CD4-positive, alpha-beta T cell treated with Interleukin-1 beta for 1 hour (primary cell): ENCODE results near the gene CHST11.

Experiments
- DNase-seq, 2 donors: peaks; one replicate each; pipeline ENCODE4 v3.0.0-alpha.2; 2020 to 2022

CHST11 gene

DNA sequence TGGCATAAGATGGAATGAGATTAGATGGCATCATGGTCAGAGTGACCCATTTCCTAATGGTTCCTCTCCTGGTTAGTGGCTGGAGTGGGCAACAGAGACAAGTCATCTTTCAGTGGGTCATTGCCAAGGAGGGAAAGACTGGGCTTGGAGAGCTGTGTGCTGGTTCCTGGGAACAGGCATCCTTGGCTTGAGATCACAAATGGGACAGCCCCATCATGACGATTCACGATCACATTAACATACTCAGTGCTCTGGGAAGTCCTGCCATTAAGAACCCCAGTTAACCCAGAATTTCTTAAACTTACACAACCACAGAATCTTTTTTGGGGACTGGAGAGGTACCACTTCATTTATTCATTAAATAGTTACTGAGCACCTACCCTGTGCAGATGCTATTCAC lies 27.3 kb downstream of the CHST11 start:
- DNase-seq: no peak

DNA sequence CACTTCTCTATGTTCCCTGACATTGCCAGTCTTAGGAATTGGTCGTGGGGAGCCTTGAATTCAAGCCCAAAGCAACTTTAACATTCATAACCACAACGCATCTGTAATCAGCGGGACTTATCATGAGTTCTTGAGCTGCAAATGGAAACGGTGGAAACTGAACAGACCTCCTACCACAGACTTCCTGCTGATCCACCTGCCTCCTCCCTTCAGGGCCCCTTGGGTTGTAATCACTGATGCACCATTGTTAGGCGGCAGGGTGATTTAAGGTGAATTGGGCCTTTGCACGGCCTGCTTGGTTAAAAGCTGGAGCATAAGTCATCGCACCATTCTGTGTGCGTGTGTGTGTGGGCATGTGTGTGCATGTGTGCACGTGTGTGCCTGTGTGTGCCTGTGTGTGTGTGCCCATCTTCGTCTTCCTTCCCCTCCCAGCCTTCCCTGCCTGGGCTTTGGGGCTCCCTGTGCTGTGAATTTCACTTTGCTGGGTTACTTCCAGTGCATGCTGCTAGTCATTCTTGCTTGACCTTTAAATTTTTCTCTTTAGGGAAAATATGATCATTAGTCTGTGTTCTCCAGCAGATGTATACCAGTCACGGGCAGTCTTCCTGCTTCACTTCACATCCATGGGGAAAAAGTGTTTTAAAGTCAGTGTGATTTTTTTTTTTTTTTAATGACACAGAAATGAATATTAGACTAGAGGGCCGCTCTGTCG lies 29.1 kb downstream of the CHST11 start:
- peak; percentile 30 to 55 for DNase-seq

DNA sequence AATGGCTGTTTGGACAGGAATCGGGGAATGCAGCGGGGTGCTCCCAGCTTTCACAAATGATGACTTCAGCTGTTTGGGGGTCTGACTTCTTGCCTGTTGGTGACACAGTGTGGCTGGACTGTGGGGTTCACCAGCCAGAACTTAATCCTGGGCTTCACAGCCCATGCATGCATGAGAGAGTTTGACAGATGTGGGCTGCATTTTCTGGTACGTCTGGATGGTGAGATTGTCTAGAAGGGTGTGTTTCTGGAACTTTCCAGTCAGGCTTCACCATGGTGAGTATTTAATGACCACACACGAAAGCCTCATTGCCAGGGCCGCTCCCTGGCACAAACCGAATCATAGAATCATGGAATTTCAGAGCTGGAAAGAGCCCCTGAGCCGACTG lies 29.6 kb downstream of the CHST11 start:
- no peak for DNase-seq

DNA sequence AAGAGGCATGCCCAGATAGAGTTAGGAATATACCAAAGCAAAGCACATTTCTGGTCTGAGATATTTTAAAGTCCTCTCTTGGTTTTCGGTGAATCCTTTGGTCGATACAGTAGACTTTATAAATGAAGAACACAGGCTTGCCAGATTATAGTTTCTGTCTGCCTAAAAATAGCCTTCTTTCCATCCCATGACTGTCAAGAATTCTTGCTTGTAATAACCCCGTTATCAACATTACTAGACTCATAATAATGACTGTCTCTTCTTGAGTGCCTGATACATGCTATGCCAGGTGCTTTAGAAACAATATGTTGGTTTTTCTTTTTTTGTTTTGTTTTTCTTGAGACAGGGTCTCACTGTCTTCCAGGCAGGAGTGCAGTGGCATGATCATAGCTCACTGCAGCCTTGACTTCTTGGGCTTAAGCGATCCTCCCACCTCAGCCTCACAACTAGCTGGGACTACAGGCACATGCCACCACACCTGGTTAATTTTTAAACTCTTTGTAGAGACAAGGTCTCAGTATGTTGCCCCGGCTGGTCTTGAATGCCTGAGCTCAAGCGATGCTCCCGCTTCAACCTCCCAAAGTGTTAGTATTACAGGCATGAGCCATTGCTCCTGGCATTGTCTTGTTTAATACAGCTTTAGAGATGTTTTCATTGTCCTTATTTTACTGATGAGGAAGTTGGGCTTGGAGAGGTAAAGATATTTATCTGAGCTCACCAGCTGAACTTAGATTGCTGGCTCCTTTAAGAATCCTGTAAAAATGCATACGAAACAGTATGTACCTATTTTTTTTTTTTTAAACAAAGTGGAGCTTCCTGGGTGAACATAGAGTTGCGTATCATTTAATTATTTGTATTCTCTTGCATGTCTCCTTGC lies 30.4 kb downstream of the CHST11 start:
- DNase-seq: no peak

DNA sequence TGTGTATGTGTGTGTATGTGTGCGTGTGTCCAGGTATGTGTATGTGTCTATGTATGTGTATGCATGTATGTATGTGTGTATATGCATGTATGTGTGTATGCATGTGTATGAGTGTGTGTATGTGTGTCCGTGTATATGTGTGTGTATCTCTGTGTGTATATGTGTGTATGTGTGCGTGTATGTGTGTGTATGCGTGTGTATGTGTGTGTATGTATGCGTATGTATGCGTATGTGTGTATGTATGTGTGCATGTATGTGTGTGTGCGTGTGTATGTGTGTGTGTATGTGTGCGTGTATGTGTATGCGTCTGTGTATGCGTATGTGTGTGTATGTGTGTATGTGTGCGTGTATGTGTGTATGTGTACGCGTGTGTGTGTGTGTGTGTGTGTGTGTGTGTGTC lies 31.6 kb downstream of the CHST11 start:
- no peak for DNase-seq

DNA sequence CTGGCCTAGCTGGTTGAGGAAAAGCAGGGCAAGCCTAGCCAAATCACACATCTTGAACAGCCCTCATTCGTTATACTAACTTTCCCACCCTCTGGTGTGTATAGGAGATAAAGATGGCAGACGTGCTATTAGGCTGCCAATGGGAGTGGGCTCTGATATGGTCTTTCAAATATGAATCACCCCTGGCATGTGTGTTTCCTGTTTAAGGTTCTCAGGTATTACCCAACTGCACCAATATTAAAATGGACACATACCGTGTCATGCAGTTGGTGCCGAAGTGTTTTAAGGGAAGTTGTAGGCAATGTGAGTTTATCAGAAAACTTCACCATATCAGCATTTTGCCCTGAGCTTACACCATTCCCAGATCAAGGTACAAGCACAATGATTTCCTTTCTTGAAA lies 33.4 kb downstream of the CHST11 start:
- no peak for DNase-seq

DNA sequence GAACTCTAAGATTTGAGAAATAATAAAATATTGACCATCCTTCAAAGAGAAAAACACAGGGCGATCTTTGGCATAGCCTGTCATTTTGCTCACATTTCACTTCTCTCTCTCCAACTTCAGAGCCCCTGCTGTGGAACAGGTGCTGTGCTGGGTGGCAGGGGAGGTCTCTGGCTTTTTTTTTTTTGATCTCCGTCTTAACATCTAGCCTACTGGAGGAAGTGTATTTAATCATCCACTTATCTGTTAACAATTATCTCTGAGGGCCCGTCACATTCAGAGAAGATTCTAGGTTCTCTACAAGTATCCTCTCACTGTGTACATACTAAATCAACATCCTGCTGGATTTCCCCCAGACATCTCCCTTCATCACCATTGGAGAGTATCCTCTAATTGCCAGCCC lies 34.1 kb downstream of the CHST11 start:
- peak in 1 of 2 donors; percentile 19 for DNase-seq

DNA sequence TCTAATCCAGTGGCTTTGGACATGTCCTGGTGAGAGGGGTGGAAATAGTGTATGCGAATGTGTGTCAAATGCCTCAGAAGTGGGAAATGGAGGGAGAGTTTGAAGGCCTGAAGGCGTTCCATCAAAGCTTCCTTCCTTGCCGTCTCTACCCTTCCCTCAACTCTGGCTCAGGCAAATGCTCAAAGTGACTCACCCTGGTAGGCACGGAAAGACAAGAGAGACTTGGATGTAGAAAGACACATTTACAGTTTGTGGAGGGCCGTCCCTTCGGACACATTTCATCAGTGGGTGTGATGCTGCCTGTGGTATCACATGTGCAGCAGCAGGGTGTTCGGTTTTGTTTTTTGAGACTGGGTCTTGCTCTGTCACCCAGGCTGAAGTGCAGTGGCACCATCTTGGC lies 36.7 kb downstream of the CHST11 start:
- no peak for DNase-seq

DNA sequence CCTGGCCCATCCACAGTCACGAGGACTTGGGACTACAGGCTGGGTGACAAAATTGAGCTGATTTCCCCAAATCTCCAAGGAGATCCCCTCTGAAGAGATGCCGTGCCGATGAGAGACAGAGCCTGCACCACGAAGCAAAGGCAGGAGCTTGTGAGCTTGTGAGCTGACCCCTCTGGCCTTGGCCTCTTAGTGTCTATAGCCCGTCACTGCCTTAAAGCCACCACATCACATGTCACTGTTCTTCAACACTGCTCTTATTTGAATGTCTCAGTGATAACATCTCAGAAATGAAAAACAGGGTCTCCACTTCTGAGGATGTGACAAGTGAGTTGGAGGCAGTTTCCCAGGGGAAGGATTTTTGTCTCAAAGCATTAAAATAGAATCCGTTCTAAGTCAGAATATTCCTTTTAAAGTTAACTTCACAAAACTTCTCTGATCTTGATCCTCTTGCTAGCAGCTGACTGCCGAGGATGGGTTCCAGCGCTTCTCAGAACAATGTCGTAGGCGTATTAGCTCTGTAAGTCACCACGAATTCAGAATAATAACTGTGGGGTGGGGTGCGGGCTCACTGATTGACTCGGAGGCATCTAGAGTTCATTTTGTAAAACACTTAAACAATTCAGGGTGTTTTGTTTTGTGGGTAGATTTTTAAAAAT lies 37.5 kb downstream of the CHST11 start:
- DNase-seq: peak in 1 of 2 donors; percentile 43

DNA sequence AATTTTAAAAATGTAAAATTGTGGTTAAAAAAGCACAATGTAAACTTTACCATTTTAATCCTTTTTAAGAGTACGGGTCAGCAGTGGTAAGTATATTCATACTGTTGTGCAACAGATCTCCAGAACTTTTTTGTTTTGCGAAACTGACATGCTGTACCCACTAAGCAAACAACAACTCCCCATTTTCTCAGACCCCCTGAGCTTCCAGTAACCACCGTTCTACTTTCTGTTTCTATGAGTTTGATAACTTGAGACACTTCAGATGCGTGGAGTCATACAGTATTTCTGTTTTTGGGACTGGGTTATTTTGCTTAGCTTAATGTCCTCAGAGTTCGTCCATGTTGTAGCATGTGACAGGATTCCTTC lies 38.0 kb downstream of the CHST11 start:
- peak in 1 of 2 donors; percentile 27 for DNase-seq

DNA sequence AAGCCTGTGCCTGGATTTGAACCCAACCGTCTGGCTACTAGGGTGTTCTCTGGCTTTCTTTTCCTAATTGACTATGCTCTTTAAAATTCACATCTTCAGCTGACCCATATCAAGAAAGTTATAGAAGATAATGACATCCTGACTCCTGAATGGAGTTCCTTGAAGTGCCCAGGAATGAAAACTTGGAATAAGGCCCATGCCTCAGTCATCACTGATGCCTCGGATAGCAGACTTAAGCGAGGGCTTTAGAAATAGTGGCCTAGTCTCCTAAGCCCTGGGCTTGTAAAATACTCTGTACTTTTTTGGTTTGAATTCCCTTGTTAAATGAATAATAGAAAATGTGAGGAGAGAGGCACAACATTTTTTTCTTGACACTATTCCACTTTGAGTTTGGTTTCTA lies 39.0 kb downstream of the CHST11 start:
- no peak for DNase-seq

DNA sequence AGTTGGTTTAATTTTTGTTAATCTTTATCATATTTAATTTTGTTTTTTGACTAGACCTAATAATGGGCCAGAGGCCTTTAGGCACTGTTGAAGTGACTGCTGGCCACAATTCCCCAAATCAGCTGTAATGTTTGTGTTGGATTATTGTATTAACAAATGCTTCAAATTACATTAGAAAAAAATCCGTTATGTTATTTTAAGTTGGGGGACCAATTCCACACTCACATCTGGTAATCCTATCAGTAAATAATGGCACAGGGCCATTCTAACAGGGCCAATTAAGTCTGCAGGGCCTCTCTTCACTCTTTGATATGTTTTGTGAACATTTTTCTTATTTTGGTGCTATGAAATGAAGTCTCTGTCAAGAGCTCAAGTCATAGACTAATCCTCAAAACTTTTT lies 39.6 kb downstream of the CHST11 start:
- DNase-seq: no peak

DNA sequence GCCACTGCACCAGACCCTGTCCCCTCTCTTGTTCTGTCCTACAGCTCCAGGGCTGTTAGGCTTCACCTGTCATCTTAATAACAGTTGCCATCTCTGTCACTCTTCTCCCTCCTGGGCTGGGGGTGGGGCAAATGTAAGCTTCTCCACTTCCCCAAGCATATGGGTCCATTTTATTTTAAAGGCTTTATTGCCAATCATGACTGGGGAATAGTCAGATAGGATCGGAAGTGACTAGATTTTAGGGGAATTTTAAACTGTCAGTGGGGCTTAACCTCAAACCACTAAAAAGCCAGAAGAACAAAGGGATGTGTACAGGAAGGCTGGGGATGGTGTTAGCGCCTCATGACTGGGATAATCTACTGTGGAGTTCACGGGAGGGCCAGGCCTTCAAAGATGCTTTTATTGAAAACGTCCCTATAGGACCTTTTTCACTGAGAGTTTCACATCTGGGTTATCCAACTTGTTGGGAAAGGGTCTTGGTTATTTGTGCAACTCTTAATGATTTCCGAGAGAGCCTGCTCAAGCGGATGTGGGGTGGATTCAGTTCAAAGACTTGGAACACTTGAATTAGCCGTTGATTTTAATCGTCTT lies 41.6 kb downstream of the CHST11 start:
- DNase-seq: peak; percentile 19 to 71

DNA sequence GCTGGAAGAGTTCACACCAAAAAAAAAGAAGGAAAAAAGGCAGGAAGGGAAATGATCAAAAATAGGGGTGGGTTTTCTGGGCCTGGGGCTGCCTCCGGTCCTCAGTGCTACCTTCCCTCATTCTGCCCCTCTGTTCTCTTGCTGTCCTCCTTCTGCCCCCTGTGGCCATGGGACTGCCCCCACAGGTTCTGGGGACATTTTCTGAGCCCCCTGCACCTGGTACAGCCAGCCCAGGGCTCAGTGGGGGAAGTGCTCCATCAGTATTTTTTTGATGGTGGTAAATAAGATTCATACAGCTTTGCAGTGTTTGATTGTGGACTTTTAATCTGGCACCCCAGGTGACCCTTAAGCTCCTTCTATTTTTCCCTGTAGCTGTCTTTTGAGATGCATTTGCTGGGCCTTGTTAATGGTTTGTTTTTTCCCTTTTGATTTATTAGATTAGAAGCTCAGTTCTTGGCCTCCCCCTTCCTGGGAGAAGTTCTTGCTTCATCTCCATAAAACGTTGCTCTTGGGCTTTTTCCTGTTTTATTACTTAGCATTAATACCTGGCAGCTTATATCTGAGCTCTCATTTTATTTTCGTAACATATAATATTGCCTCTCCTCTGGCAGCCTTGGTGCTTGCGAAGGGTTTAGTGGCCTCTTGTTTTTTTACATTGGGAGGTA lies 43.1 kb downstream of the CHST11 start:
- no peak for DNase-seq

DNA sequence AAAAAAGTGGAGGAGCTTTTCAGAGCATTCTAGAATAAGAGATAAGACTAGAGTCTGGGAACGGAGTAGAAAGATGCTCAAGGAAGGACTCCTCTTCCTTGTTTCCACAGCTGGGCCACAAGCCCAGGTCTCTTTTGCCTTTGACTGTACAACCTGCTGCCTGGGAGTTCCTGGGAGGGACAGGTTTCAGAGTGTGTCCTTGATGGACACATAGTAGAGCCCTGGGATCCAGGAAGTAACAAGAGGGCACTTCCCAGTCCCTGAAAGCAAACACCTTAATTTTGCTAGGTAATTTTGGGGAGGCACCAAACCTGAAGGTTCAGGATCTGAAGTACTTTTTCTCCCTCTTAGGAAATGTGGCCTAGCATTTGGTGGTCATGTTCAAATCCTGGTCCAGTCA lies 44.4 kb downstream of the CHST11 start:
- no peak for DNase-seq

DNA sequence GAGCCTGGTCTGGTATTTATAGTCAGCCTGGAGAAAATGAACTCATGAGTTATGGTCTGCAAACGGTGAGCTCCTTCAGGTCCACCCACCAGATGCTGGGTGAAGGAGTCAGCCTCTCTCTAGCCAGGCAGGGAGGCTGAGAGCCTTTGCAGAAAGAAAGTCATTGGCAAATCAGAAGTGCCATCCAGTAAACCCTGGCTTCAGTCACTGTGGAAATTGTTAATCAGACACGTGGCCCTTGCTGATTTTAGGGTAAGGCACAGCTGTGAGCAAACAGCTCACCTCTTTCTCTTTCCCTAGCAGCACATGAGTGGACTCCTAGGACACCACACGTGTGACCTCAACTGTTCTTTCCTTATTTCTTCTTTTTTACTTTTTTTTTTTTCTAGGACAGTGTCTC lies 44.9 kb downstream of the CHST11 start:
- DNase-seq: no peak

DNA sequence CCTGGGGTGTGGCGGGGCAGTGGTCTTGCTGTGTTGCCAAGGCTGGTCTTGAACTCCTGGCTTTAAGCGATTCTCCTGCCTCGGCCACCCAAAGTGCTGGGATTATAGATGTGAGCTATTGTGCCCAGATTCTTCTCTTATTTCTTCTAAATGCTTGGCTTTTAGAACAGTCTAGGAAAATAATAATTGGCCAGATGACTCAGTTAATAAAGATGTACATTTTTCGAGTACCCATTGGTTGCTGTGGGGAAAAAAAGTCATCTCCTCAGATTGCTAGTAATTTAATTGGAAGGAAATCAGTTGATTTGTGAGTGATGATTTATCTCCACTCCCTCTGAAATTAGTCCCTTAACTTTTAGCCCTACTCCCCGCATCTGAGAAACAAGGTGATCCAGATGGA lies 45.5 kb downstream of the CHST11 start:
- DNase-seq: no peak

DNA sequence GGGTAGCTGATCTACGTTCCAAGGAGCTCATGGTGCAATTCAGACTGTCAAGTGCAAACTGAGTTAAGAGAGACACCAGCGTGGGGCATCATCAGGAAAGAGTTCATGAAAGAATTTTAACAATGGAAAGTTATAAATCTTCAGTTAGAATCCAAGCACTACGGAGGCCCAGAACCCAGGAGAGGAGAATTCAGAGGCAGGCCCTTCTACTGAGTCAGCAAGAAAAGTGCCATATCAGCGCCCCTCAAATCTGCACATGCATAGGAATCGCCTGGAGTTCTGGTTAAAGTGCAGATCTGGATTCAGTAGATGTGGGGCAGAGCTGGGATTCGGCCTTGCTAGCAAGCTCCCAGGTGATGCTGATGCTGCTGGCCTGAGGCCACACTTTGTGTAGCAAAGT lies 45.9 kb downstream of the CHST11 start:
- no peak for DNase-seq

DNA sequence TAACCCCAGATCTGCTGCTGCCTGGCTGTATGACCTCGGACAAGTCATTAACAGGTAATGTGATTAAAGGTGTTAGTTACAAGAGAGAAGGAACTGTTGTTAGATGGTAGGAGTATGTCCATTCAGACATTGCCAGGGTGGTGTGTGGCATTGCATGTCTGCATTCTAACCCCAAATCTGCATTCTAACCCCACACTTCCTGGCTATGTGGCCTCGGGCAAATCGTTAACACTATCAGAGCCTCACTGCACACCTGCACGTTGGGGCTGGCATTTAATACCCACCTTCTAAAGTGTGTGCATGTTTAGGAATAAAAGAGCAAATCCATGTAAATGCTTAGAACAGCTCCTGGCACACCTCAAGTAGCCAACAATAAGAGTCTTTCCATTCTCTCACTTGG lies 46.4 kb downstream of the CHST11 start:
- DNase-seq: no peak

DNA sequence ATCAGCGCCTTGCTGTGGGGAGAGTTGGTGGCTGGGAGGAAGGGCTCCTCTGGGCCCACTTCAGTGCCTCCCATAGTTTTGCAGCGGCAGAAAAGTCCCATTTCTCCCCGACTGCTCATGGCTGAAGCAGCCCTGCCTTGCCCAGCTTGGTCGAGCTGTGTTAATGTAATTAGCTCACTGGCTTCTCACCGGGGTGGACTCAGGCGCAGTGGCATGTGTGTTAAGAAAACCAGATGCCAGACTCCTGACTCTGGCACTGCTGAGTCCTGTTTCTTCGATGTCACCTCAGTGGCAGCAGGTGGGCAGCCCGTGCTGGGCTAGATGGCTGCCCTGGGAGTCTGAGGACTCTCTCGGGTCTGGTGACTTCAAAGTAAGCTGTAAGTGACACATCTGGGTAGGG lies 47.4 kb downstream of the CHST11 start:
- no peak for DNase-seq

DNA sequence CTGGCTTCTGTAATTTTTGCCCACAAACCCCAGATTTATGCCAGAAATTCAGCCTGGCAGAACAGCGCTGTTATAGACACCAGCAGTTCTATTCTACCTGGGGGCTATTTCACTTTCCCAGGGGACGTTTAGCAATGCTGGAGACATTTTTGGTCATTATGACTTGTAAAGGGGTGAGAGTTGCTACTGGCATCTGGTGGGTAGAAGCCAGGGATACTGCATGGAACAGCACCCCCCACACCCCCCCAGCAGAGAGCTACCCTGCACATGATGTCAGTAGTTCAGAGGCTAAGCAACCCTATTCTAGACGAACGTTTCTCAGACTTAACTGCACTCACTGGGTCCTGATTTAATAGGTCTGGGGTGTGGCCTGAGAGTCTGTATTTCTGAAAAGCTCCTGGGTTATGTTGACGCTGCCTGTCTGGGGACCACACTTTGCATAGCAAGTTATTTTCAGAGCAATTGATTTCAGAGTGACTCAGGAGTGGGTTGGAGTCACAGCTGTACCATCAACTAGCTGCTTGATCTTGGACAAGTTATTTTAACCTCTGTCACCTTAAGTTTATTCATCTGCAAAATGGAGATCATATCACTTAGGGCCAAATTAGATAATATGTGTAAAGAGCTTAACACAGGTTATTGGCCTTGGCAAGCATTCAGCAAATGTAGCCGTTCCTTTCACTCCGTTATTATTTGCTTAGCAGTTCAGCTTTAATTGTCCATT lies 48.5 kb downstream of the CHST11 start:
- DNase-seq: no peak

DNA sequence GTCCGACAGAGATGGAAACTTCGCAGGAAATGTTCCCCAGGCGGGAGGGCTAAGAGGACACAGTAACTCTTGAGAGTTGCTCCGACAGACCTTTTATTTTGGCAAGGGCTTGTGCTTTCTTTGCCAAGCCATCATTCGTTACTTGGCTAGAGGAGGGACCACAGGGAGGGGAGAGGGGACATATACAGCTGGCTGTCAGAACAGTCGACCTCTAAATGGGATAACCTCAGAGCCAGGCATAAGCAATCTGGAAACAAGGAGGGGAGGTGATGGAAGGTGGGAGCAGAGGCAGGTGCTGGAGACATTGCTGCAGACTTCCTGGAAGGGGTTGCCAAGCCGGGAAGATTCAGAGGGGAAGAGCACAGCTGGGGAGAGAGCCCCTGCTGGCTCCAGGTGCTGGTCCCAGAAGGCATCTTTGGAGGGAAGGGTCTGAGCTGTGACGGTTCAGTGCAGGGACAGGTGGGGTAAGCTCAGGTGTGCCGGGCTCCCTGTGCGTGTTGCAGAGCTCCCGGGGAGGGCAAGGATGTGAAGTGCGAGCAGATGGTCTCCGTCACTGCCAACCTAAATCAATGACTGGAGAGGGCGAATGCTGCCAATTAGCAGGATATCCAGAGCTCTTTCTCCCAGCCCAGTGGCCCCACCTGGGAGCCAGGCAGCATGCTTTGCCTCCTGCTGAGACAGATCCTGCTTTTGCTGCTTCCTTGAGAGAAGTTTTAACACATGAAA lies 50.1 kb downstream of the CHST11 start:
- DNase-seq: no peak
